Body of pancreas (tissue), 4 donors: ENCODE results near the gene SLC12A8. TPM values are rescaled to one million over a fixed set of nuclear protein-coding genes. Genes with fewer than 3 reads are reported as not detected.

Experiments
- ATAC-seq: fragments of 150-250 bp; one replicate; pipeline ENCODE4 v1.9.1; 2016
- DNase-seq, 4 donors: peaks; one replicate each; pipeline ENCODE4 v3.0.0-alpha.2; 2019
- H3K27ac ChIP-seq, 4 donors: fragments of 200-600 bp; sonication (generic); 1 replicate in 3 of 4; 2 replicates in 1 of 4; pipeline versions ENCODE4 v1.5.1 to v1.6.1; 2016 to 2019; ENCODE audit warnings: mild to moderate bottlenecking in 1 of 4, mixed read lengths in 1 of 4, moderate library complexity in 1 of 4
- H3K27me3 ChIP-seq, 2 donors: fragments of 200-600 bp; sonication (generic); one replicate each; pipeline ENCODE4 v1.6.0; 2016; ENCODE audit warnings: mild to moderate bottlenecking in 1 of 2
- H3K36me3 ChIP-seq, 2 donors: fragments of 200-600 bp; sonication (generic); replicated peaks in 1 of 2; 2 replicates each; pipeline ENCODE4 v1.5.1; 2016; ENCODE audit warnings: low read depth in 2 of 2; ENCODE audit not compliant: insufficient read depth in 1 of 2
- H3K4me1 ChIP-seq: fragments of 200-600 bp; sonication (generic); one replicate; pipeline ENCODE4 v1.6.0; 2016
- H3K4me3 ChIP-seq, 2 donors: fragments of 200-600 bp; sonication (generic); 1 replicate in 1 of 2; 2 replicates in 1 of 2; pipeline ENCODE4 v1.5.1; 2016 to 2019
- H3K9me3 ChIP-seq, 3 donors: fragments of 200-600 bp; sonication (generic); 1 replicate in 2 of 3; 2 replicates in 1 of 3; pipeline ENCODE4 v1.5.1; 2016
- CTCF ChIP-seq, 7 experiments: fragments of 450-650 bp in 4 of 7; fragments of 200-600 bp in 3 of 7; sonication (generic) in 3 of 7; IDR thresholded peaks; one replicate each; pipeline ENCODE4 v1.5.1; 2016 to 2019; ENCODE audit warnings: antibody characterized with exemption in 7 of 7
- POLR2A ChIP-seq, 3 donors: fragments of 450-650 bp; IDR thresholded peaks; one replicate each; pipeline ENCODE4 v1.6.1; 2016; ENCODE audit warnings: antibody characterized with exemption in 3 of 3, mild to moderate bottlenecking in 2 of 3
- WGBS, 2 donors: methylation state at CpG; one replicate each; pipeline ENCODE4 v1.1.5; 2017; 5-methylcytosine and 5-hydroxymethylcytosine counted together
- intact Hi-C: fragments of 100-400 bp; cut with DNase I; formaldehyde crosslinking; loops from one replicate; pipeline ENCODE4 v1.15.1; 2023
- total RNA-seq, 2 donors: library from RNA; depleted of rRNA; stranded (reverse); fragments of >200 nt; gene quantifications; one replicate each; pipeline ENCODE4 v1.1.0, GENCODE V29; 2016

SLC12A8 gene
- total RNA-seq, 2 donors from 2014 or later: 10.1 to 30.0 TPM

DNA sequence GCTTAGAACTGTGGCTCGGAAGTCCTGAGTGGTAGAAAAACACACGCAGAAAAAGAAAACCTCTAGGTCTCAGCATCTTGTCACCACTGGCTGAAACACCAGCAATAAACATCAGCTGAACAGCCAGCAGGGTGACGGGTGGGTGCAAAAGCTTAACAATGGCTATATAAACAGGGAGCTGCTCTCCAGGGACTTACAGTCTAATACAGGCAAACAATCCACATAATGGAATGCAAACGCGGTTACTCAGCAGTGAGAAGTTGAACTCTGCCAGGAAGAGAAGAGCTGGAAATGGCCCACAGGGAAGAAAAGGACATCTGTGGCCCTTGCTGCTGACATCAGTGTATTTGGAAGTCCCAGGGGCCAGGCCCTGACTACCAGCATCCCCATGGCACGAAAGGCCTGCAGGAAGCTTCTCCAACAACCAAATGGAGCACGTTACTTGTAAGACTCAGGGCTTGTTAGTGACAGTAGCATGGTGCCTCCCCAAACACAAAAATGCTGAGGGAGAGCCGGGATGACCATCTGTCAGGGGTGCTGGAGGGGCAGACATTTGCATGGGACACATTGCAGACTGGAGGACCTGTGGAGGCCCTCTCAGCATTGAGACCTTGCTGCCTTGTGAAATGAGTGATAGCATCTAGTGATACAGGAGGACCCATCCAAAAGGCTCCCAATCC lies 159.8 kb downstream of the SLC12A8 start:
- H3K4me3 ChIP-seq: no peak overlapping the region
- peak in 1 of 4 donors; percentile 19 for DNase-seq

GRCh38 chr3:125051715-125052581 lies 160.6 kb downstream of the SLC12A8 start:
- no peaks in the 10 kb centered on the region for H3K9me3 ChIP-seq
- H3K36me3 ChIP-seq: no peaks in the 10 kb centered on the region
- TF ChIP-seq POLR2A (IDR thresholded peaks at IDR 0.05) (no peak), CTCF (IDR thresholded peaks at IDR 0.05) (no peak)
- DNase-seq: peak in 1 of 4 donors; percentile 40
- no peak for ATAC-seq
- H3K4me1 ChIP-seq: peaks cover 32% of the 10 kb centered on the region
- peak overlapping the region in 3 of 4 donors; percentile 42 to 82 (median 79) for H3K27ac ChIP-seq
- H3K27me3 ChIP-seq: no peaks in the 10 kb centered on the region
- 34 to 46% methylated on average over 12 to 14 of the region's 14 CpGs for WGBS, 2 donors
- intact Hi-C loops: no loop called here
- H3K4me3 ChIP-seq: no peak overlapping the region

More for the DNA sequence above, 159.8 kb downstream of the SLC12A8 start:
- Histone ChIP-seq H3K36me3 (no peaks in the 10 kb centered on the region), H3K27ac (peak overlapping the region in 3 of 4 donors; percentile 42 to 82 (median 79)), H3K9me3 (no peaks in the 10 kb centered on the region), H3K27me3 (no peaks in the 10 kb centered on the region), H3K4me1 (peaks cover 32% of the 10 kb centered on the region)
- no peak for TF ChIP-seq CTCF (IDR thresholded peaks at IDR 0.05)
- TF ChIP-seq POLR2A (IDR thresholded peaks at IDR 0.05): no peak
- no peak for ATAC-seq
- WGBS, 2 donors: 59 to 71% methylated on average over 8 of the region's 8 CpGs
- intact Hi-C loops: no loop called here

- ATAC-seq (no peak), DNase-seq (no peak)
- no peaks in the 10 kb centered on the region for H3K36me3 ChIP-seq
- H3K4me1 ChIP-seq: peaks cover 27% of the 10 kb centered on the region
- H3K9me3 ChIP-seq: no peaks in the 10 kb centered on the region
- intact Hi-C loops: no loop called here
- no peak overlapping the region for H3K4me3 ChIP-seq
- TF ChIP-seq POLR2A (IDR thresholded peaks at IDR 0.05) (no peak), CTCF (IDR thresholded peaks at IDR 0.05) (no peak)
- no peaks in the 10 kb centered on the region for H3K27me3 ChIP-seq
- WGBS, 2 donors: 76 to 81% methylated on average over 7 of the region's 7 CpGs
- peak overlapping the region in 1 of 4 donors; percentile 79 for H3K27ac ChIP-seq
Observed at GRCh38 chr3:125051205-125051604, 161.3 kb downstream of the SLC12A8 start.

GRCh38 chr3:125050488-125051090 lies 162.0 kb downstream of the SLC12A8 start:
- 73 to 75% methylated on average over 6 of the region's 6 CpGs for WGBS, 2 donors
- Histone ChIP-seq H3K4me3 (no peak overlapping the region), H3K4me1 (peaks cover 28% of the 10 kb centered on the region), H3K36me3 (no peaks in the 10 kb centered on the region), H3K27ac (no peak overlapping the region), H3K27me3 (no peaks in the 10 kb centered on the region), H3K9me3 (no peaks in the 10 kb centered on the region)
- no peak for ATAC-seq
- no peak for TF ChIP-seq POLR2A (IDR thresholded peaks at IDR 0.05)
- no peak for TF ChIP-seq CTCF (IDR thresholded peaks at IDR 0.05)
- intact Hi-C loops: no loop called here
- no peak for DNase-seq
